ENCODE data around the gene C22orf39. TPM values are rescaled to one million over a fixed set of nuclear protein-coding genes. Genes with fewer than 3 reads are reported as not detected.

Gene C22orf39
- total and polyA plus RNA-seq, 10 of the 15 experiments (the other 5 are each of a cell fraction or from before 2014, with no cell fraction given): 6.7 to 47.0 (median 26.5) TPM

DNA sequence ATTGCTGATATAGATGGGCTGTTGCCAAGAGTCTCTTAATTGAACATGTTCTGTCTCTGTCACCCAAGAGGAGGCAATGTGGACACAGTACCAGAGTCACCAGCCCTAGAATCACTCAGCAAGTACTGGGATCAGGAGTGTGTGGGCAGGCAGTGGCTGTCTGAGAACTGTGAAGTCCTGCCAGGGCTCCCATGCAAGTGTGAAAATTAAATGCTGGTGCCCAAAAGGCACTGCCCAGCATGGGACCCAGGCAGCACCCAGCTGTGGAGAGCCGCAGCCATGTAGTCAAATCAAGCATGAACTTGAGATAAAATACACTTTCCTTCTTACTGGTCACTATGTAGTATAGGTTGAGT, 35.8 kb downstream of the C22orf39 start (continued):
- TF ChIP-seq MYC (IDR thresholded peaks at IDR 0.05; ENCODE audit: insufficient read depth, insufficient read length, insufficient replicate concordance, low read length, severe bottlenecking) (no peak), EP300 (IDR thresholded peaks at IDR 0.05; ENCODE audit: borderline replicate concordance in 1 of 2, control insufficient read depth in 1 of 2, low read depth in 2 of 2, low read length in 2 of 2) (no peak), E4F1 (IDR thresholded peaks at IDR 0.05; ENCODE audit: borderline replicate concordance, partially characterized antibody) (no peak), POLR2AphosphoS2 (IDR thresholded peaks at IDR 0.05; ENCODE audit: low read depth, low read length) (no peak), TCF3 (IDR thresholded peaks at IDR 0.05; ENCODE audit: borderline replicate concordance, insufficient read depth, low read depth, low read length) (no peak), STAT3 (IDR thresholded peaks at IDR 0.05; ENCODE audit: low read depth, low read length) (no peak), TCF7 (IDR thresholded peaks at IDR 0.05; ENCODE audit: borderline replicate concordance) (no peak), JUNB (IDR thresholded peaks at IDR 0.05) (no peak), FOS (IDR thresholded peaks at IDR 0.05; ENCODE audit: borderline replicate concordance, extremely low read depth, insufficient read length) (no peak)
- TF ChIP-seq, protein P1, sequence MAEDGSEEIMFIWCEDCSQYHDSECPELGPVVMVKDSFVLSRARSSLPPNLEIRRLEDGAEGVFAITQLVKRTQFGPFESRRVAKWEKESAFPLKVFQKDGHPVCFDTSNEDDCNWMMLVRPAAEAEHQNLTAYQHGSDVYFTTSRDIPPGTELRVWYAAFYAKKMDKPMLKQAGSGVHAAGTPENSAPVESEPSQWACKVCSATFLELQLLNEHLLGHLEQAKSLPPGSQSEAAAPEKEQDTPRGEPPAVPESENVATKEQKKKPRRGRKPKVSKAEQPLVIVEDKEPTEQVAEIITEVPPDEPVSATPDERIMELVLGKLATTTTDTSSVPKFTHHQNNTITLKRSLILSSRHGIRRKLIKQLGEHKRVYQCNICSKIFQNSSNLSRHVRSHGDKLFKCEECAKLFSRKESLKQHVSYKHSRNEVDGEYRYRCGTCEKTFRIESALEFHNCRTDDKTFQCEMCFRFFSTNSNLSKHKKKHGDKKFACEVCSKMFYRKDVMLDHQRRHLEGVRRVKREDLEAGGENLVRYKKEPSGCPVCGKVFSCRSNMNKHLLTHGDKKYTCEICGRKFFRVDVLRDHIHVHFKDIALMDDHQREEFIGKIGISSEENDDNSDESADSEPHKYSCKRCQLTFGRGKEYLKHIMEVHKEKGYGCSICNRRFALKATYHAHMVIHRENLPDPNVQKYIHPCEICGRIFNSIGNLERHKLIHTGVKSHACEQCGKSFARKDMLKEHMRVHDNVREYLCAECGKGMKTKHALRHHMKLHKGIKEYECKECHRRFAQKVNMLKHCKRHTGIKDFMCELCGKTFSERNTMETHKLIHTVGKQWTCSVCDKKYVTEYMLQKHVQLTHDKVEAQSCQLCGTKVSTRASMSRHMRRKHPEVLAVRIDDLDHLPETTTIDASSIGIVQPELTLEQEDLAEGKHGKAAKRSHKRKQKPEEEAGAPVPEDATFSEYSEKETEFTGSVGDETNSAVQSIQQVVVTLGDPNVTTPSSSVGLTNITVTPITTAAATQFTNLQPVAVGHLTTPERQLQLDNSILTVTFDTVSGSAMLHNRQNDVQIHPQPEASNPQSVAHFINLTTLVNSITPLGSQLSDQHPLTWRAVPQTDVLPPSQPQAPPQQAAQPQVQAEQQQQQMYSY (CRISPR knock-in tag; IDR thresholded peaks at IDR 0.05): no peak
